HL-60 (cell line): ENCODE results near the gene TIGD4.

Experiments used
- DNase-seq, 2 experiments: peaks; one replicate each; pipeline ENCODE4 v3.0.0-alpha.2; 2010 to 2020; ENCODE audit warnings: low read depth in 1 of 2, low spot score in 1 of 2
- H3K27ac ChIP-seq: fragments of 250-450 bp; sonication (Bioruptor Pico); replicated peaks from 2 replicates; pipeline ENCODE4 v1.5.1; 2020; ENCODE audit warnings: mild to moderate bottlenecking, moderate library complexity
- H3K27me3 ChIP-seq: fragments of 250-450 bp; sonication (Bioruptor Pico); 2 replicates; pipeline ENCODE4 v1.5.1; 2021; ENCODE audit warnings: mild to moderate bottlenecking, moderate library complexity; ENCODE audit not compliant: insufficient read depth, poor library complexity, severe bottlenecking
- H3K4me3 ChIP-seq: replicated peaks from 2 replicates; pipeline ENCODE4 v1.5.1; 2011; ENCODE audit warnings: mild to moderate bottlenecking, control low read depth, low read length; ENCODE audit not compliant: insufficient read depth
- GABPA ChIP-seq: IDR thresholded peaks from 2 replicates; pipeline ENCODE4 v1.6.1; 2012; ENCODE audit warnings: low read depth
- POLR2AphosphoS5 ChIP-seq: IDR thresholded peaks from 2 replicates; pipeline ENCODE4 v1.6.1; 2012; ENCODE audit warnings: low read depth
- SPI1 ChIP-seq: IDR thresholded peaks from 2 replicates; pipeline ENCODE4 v1.6.1; 2012; ENCODE audit warnings: low read depth, mild to moderate bottlenecking, borderline replicate concordance
- TF ChIP-seq, protein P1 (sequence below): IDR thresholded peaks from 2 replicates; pipeline ENCODE4 v1.6.1; 2012; ENCODE audit warnings: low read depth; ENCODE audit not compliant: insufficient replicate concordance
- TF ChIP-seq, protein P2 (sequence below): IDR thresholded peaks from one replicate; pipeline ENCODE4 v1.5.1; 2011; ENCODE audit warnings: low read length, control low read depth, inconsistent platforms; ENCODE audit not compliant: insufficient read depth

TIGD4 gene

DNA sequence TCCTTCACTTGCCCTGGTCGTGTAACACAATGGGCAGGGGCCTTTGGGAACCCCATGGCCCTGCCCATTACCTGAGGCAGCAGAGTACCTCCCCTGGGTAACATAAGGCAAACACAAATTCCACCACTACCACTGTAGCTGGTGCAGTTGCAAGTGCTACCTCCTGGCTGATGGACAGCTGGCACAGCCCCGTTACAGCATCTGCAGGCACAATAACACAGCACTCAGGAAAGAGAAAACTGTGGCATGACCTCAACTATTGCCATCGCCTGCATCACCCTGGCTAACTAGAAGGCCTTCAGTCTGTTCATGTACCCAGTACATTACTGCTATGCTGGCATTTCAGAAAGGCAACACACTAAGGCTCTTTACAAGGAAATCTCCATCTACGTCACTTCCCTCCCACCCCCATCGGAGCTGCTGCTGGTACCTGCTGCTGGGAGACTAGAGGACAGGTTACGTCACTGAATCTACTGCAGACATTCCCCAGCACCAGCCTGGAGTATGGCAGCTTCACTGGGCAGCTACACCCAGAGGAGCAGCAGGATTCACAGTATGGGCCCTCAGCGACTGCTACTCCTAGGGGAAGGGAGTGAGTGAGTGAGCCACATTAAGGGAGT, 39.6 kb upstream of the TIGD4 start:
- no peaks in the 10 kb centered on the region for H3K27me3 ChIP-seq
- H3K4me3 ChIP-seq = no peak overlapping the region
- H3K27ac ChIP-seq = no peak overlapping the region
- no peak for DNase-seq
- TF ChIP-seq, protein P1, sequence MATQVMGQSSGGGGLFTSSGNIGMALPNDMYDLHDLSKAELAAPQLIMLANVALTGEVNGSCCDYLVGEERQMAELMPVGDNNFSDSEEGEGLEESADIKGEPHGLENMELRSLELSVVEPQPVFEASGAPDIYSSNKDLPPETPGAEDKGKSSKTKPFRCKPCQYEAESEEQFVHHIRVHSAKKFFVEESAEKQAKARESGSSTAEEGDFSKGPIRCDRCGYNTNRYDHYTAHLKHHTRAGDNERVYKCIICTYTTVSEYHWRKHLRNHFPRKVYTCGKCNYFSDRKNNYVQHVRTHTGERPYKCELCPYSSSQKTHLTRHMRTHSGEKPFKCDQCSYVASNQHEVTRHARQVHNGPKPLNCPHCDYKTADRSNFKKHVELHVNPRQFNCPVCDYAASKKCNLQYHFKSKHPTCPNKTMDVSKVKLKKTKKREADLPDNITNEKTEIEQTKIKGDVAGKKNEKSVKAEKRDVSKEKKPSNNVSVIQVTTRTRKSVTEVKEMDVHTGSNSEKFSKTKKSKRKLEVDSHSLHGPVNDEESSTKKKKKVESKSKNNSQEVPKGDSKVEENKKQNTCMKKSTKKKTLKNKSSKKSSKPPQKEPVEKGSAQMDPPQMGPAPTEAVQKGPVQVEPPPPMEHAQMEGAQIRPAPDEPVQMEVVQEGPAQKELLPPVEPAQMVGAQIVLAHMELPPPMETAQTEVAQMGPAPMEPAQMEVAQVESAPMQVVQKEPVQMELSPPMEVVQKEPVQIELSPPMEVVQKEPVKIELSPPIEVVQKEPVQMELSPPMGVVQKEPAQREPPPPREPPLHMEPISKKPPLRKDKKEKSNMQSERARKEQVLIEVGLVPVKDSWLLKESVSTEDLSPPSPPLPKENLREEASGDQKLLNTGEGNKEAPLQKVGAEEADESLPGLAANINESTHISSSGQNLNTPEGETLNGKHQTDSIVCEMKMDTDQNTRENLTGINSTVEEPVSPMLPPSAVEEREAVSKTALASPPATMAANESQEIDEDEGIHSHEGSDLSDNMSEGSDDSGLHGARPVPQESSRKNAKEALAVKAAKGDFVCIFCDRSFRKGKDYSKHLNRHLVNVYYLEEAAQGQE = no peak

DNA sequence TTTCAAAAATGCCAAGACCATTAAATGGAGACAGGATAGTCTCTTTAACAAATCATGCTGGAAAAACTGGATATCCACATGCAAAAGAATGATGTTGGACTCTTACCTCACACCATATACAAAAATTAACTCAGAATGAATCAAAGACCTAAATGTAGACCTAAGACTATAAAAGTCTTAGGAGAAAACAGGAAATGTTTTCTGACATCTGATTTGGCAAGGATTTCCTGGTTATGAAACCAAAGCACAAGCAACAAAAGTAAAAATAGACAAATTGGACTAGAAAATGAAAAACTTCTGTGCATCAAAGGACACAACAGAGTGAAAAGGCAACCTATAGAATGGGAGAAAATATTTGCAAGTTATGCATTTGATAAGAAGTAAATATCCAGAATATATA, 37.8 kb upstream of the TIGD4 start:
- DNase-seq = peak in 1 of 2 experiments; percentile 15
- TF ChIP-seq, protein P2, sequence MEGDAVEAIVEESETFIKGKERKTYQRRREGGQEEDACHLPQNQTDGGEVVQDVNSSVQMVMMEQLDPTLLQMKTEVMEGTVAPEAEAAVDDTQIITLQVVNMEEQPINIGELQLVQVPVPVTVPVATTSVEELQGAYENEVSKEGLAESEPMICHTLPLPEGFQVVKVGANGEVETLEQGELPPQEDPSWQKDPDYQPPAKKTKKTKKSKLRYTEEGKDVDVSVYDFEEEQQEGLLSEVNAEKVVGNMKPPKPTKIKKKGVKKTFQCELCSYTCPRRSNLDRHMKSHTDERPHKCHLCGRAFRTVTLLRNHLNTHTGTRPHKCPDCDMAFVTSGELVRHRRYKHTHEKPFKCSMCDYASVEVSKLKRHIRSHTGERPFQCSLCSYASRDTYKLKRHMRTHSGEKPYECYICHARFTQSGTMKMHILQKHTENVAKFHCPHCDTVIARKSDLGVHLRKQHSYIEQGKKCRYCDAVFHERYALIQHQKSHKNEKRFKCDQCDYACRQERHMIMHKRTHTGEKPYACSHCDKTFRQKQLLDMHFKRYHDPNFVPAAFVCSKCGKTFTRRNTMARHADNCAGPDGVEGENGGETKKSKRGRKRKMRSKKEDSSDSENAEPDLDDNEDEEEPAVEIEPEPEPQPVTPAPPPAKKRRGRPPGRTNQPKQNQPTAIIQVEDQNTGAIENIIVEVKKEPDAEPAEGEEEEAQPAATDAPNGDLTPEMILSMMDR = no peak
- TF ChIP-seq SPI1 (peak; percentile 31; the same call in 1 of the 2 replicates), POLR2AphosphoS5 (no peak)
- Histone ChIP-seq H3K27ac (no peak overlapping the region; the same call in 1 of the 2 replicates), H3K4me3 (no peak overlapping the region), H3K27me3 (no peaks in the 10 kb centered on the region)

DNA sequence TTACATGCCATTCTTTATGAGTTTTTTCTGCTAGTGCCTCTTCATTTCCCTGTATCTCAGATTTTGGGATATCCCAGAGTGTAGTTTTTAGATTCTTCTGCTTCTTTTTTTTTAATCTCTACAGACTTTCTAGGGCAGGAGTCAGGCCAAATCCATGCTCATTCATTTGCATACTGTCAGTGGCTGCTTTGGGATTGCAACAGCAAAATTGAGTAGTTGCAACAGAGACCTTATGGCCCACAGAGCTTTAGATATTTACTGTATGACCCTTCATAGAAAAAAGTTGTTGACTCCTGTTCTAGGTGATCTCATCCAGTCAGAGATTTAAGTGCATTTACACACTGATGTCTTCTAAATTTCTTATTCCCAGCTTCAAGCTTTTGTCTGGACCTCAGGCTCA, 35.5 kb upstream of the TIGD4 start:
- no peak overlapping the region for H3K27ac ChIP-seq
- H3K4me3 ChIP-seq = no peak overlapping the region
- no peaks in the 10 kb centered on the region for H3K27me3 ChIP-seq
- peak in 1 of 2 experiments; percentile 23 for DNase-seq
- TF ChIP-seq, protein P1 = no peak
- TF ChIP-seq SPI1 (no peak), POLR2AphosphoS5 (no peak), GABPA (no peak)
- TF ChIP-seq, protein P2 = no peak

DNA sequence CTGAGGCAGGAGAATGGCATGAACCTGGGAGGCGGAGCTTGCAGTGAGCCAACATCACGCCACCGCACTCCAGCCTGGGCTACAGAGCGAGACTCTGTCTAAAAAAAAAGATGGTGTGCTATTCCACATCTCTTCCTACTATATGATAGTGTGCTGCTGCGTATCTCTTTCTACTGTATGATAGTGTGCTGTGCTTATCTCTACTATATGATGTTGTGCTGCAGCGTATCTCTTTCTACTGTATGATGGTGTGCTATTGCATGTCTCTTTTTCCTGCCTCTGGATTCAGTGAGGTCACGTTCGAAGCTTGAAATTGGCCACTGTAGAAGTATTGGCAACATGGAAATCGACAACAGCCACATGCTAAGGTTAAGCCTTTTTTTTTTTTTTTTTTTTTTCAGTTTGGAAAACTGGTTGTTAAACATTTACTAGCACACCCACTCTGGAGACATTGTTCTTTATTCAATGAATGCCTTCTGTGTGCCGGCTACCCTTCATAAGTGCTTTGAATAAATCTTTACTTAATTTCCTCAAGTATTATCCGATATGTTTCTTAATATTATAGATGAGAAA, 31.3 kb upstream of the TIGD4 start:
- DNase-seq = no peak

More for the DNA sequence above, 31.3 kb upstream of the TIGD4 start:
- TF ChIP-seq SPI1 (no peak), POLR2AphosphoS5 (no peak), GABPA (no peak)
- TF ChIP-seq, protein P1 = no peak
- TF ChIP-seq, protein P2 = no peak
- no peaks in the 10 kb centered on the region for H3K27me3 ChIP-seq
- no peak overlapping the region for H3K27ac ChIP-seq
- H3K4me3 ChIP-seq = no peak overlapping the region
